HL-60 (cell line): ENCODE measurements around the gene BRSK2.

ENCODE experiments used
- POLR2AphosphoS5 ChIP-seq: IDR thresholded peaks from 2 replicates; pipeline ENCODE4 v1.6.1; 2012; ENCODE audit warnings: low read depth
- TF ChIP-seq, protein P1 (sequence below): IDR thresholded peaks from one replicate; pipeline ENCODE4 v1.5.1; 2011; ENCODE audit warnings: low read length, control low read depth, inconsistent platforms; ENCODE audit not compliant: insufficient read depth

DNA sequence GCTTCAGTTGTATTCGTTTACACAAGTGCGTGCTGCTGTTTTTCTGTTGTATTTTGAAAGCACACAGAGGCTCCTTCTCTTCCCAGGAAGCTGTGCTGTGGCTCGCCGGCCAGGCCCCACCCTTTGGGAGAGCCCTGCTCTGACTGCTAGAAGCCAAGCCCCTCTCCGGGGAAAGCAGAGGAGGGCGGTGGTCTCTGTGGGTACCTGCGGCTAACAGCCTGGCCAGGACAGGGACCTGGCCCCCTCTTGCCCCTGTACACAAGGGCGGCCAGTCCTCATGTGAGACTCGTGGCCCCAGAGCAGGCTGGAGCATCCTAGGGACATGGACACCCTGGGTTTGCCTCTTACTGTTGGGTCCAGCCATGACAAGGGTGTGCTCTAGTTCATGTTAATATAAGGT, 82.0 kb downstream of the BRSK2 start:
- TF ChIP-seq, protein P1, sequence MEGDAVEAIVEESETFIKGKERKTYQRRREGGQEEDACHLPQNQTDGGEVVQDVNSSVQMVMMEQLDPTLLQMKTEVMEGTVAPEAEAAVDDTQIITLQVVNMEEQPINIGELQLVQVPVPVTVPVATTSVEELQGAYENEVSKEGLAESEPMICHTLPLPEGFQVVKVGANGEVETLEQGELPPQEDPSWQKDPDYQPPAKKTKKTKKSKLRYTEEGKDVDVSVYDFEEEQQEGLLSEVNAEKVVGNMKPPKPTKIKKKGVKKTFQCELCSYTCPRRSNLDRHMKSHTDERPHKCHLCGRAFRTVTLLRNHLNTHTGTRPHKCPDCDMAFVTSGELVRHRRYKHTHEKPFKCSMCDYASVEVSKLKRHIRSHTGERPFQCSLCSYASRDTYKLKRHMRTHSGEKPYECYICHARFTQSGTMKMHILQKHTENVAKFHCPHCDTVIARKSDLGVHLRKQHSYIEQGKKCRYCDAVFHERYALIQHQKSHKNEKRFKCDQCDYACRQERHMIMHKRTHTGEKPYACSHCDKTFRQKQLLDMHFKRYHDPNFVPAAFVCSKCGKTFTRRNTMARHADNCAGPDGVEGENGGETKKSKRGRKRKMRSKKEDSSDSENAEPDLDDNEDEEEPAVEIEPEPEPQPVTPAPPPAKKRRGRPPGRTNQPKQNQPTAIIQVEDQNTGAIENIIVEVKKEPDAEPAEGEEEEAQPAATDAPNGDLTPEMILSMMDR, result no peak
- TF ChIP-seq POLR2AphosphoS5, result no peak
